Activated CD4-positive, alpha-beta memory T cell treated with anti-CD3 and anti-CD28 coated beads for 36 hours (primary cell): Measurements from ENCODE around the gene ST8SIA5. TPM values are rescaled to one million over a fixed set of nuclear protein-coding genes. Genes with fewer than 3 reads are reported as not detected.

Experiments
- CTCF ChIA-PET: fragments of 350-600 bp; sonication (Branson Sonifier 250); formaldehyde crosslinking; loops from one replicate; lab custom pipeline; 2021; ENCODE audit warnings: antibody characterized with exemption, inconsistent platforms; lab: Charles Lee
- POLR2A ChIA-PET: fragments of 350-600 bp; sonication (Branson Sonifier 250); formaldehyde crosslinking; loops from one replicate; lab custom pipeline; 2021; ENCODE audit warnings: antibody characterized with exemption; lab: Charles Lee
- DNase-seq: peaks from one replicate; pipeline ENCODE4 v3.0.0-alpha.2; 2020
- H3K27ac Mint-ChIP-seq: one replicate; pipeline ENCODE4 v1.8.0; 2021; ENCODE audit warnings: mixed read lengths
- H3K27me3 Mint-ChIP-seq: one replicate; pipeline ENCODE4 v1.8.0; 2021; ENCODE audit warnings: mixed read lengths
- H3K36me3 Mint-ChIP-seq: one replicate; pipeline ENCODE4 v1.8.0; 2021; ENCODE audit warnings: mixed read lengths
- H3K4me1 Mint-ChIP-seq: one replicate; pipeline ENCODE4 v1.8.0; 2021; ENCODE audit warnings: low read depth, mixed read lengths
- H3K4me3 Mint-ChIP-seq: one replicate; pipeline ENCODE4 v1.8.0; 2021; ENCODE audit warnings: mild to moderate bottlenecking, mixed read lengths
- H3K9me3 Mint-ChIP-seq: one replicate; pipeline ENCODE4 v1.8.0; 2021; ENCODE audit warnings: mixed read lengths
- intact Hi-C: fragments of 100-400 bp; cut with micrococcal nuclease; formaldehyde crosslinking; loops from one replicate; pipeline ENCODE4 v1.15.1; 2023
- total RNA-seq, 2 experiments: library from RNA; stranded (reverse); gene quantifications; one replicate each; pipeline ENCODE4 v1.2.3, GENCODE V29; 2021

Gene ST8SIA5
- total RNA-seq, 2 experiments from 2014 or later: not detected

GRCh38 chr18:46657115-46657955, 99.5 kb downstream of the ST8SIA5 start, which contains the start of gene LOXHD1:
LOXHD1 (minus strand) TSS chr18:46657220; CDS start chr18:46657033, 187 bp downstream.
- intact Hi-C loops: loop anchor here (5.0 kb wide), 1 partner anchor 100 kb away; no protein-coding TSS in a partner anchor
- H3K4me1 Mint-ChIP-seq: no peaks in the 10 kb centered on the region

GRCh38 chr18:46656326-46657114, 100.3 kb downstream of the ST8SIA5 start:
- no peaks in the 10 kb centered on the region for H3K36me3 Mint-ChIP-seq
- no peak overlapping the region for H3K4me3 Mint-ChIP-seq
- H3K4me1 Mint-ChIP-seq: no peaks in the 10 kb centered on the region
- DNase-seq: no peak
- intact Hi-C loops: loop anchor here (5.0 kb wide), 1 partner anchor 99 kb away; no protein-coding TSS in a partner anchor
- no peaks in the 10 kb centered on the region for H3K9me3 Mint-ChIP-seq
- POLR2A ChIA-PET: no interaction called here
- H3K27me3 Mint-ChIP-seq: no peaks in the 10 kb centered on the region
- CTCF ChIA-PET: interaction anchor here (1.4 to 9.2 kb wide), 9 partner anchors 22 to 515 kb away, joined by 6 to 135 read pairs (median 14); a partner anchor contains a TSS
- H3K27ac Mint-ChIP-seq: no peak overlapping the region

More at GRCh38 chr18:46657115-46657955, 99.5 kb downstream of the ST8SIA5 start, which contains the start of gene LOXHD1:
- H3K27me3 Mint-ChIP-seq: no peaks in the 10 kb centered on the region
- DNase-seq: no peak
- H3K9me3 Mint-ChIP-seq: no peaks in the 10 kb centered on the region
- H3K27ac Mint-ChIP-seq: no peak within 1 kb of the TSS
- H3K4me3 Mint-ChIP-seq: no peak within 1 kb of the TSS
- CTCF ChIA-PET: interaction anchor here (0.6 to 9.2 kb wide), 60 partner anchors 8 to 995 kb away, joined by 3 to 135 read pairs (median 4); a partner anchor contains a TSS
- no peaks in the 10 kb centered on the region for H3K36me3 Mint-ChIP-seq
- POLR2A ChIA-PET: interaction anchor here (0.7 kb wide), 1 partner anchor 484 kb away, joined by 3 read pairs; no protein-coding TSS in a partner anchor

- POLR2A ChIA-PET: no interaction called here
- Mint-ChIP-seq H3K4me3 (no peak overlapping the region), H3K4me1 (no peaks in the 10 kb centered on the region), H3K9me3 (no peaks in the 10 kb centered on the region), H3K27me3 (peaks cover 2% of the 10 kb centered on the region), H3K36me3 (no peaks in the 10 kb centered on the region), H3K27ac (no peak overlapping the region)
- CTCF ChIA-PET: no interaction called here
- no peak for DNase-seq
- intact Hi-C loops: no loop called here
Observed at GRCh38 chr18:46652372-46652771, 104.5 kb downstream of the ST8SIA5 start.

GRCh38 chr18:46650681-46651080, 106.2 kb downstream of the ST8SIA5 start:
- ChIA-PET CTCF (interaction anchor here (3.8 kb wide), 1 partner anchor 8 kb away, joined by 21 read pairs; no protein-coding TSS in a partner anchor), POLR2A (no interaction called here)
- Mint-ChIP-seq H3K27me3 (peaks cover 2% of the 10 kb centered on the region), H3K4me1 (no peaks in the 10 kb centered on the region), H3K4me3 (no peak overlapping the region), H3K27ac (no peak overlapping the region), H3K36me3 (no peaks in the 10 kb centered on the region), H3K9me3 (no peaks in the 10 kb centered on the region)
- intact Hi-C loops: no loop called here
- DNase-seq: no peak

GRCh38 chr18:46649071-46649862, 107.6 kb downstream of the ST8SIA5 start:
- ChIA-PET CTCF (interaction anchor here (3.8 kb wide), 1 partner anchor 9 kb away, joined by 21 read pairs; no protein-coding TSS in a partner anchor), POLR2A (no interaction called here)
- Mint-ChIP-seq H3K27ac (no peak overlapping the region), H3K4me1 (no peaks in the 10 kb centered on the region), H3K36me3 (no peaks in the 10 kb centered on the region), H3K4me3 (no peak overlapping the region), H3K9me3 (no peaks in the 10 kb centered on the region), H3K27me3 (peaks cover 2% of the 10 kb centered on the region)
- intact Hi-C loops: no loop called here
- no peak for DNase-seq

- H3K27me3 Mint-ChIP-seq: peaks cover 2% of the 10 kb centered on the region
- no peaks in the 10 kb centered on the region for H3K9me3 Mint-ChIP-seq
- ChIA-PET POLR2A (no interaction called here), CTCF (interaction anchor here (1.2 kb wide), 1 partner anchor 12 kb away, joined by 3 read pairs; no protein-coding TSS in a partner anchor)
- no peaks in the 10 kb centered on the region for H3K4me1 Mint-ChIP-seq
- H3K27ac Mint-ChIP-seq: no peak overlapping the region
- H3K36me3 Mint-ChIP-seq: no peaks in the 10 kb centered on the region
- intact Hi-C loops: no loop called here
- H3K4me3 Mint-ChIP-seq: no peak overlapping the region
- no peak for DNase-seq
Observed at GRCh38 chr18:46646468-46646867, 110.4 kb downstream of the ST8SIA5 start.

GRCh38 chr18:46642561-46642960, 114.3 kb downstream of the ST8SIA5 start:
- Mint-ChIP-seq H3K4me3 (no peak overlapping the region), H3K4me1 (no peaks in the 10 kb centered on the region), H3K27me3 (no peaks in the 10 kb centered on the region), H3K36me3 (no peaks in the 10 kb centered on the region), H3K27ac (no peak overlapping the region), H3K9me3 (no peaks in the 10 kb centered on the region)
- ChIA-PET POLR2A (no interaction called here), CTCF (no interaction called here)
- DNase-seq: no peak
- intact Hi-C loops: no loop called here

- CTCF ChIA-PET: interaction anchor here (1.2 kb wide), 1 partner anchor 361 kb away, joined by 4 read pairs; no protein-coding TSS in a partner anchor
- H3K27ac Mint-ChIP-seq: no peak overlapping the region
- no peaks in the 10 kb centered on the region for H3K9me3 Mint-ChIP-seq
- no peaks in the 10 kb centered on the region for H3K27me3 Mint-ChIP-seq
- no peak overlapping the region for H3K4me3 Mint-ChIP-seq
- intact Hi-C loops: no loop called here
- no peak for DNase-seq
- no peaks in the 10 kb centered on the region for H3K4me1 Mint-ChIP-seq
- POLR2A ChIA-PET: no interaction called here
- H3K36me3 Mint-ChIP-seq: no peaks in the 10 kb centered on the region
Observed at GRCh38 chr18:46641917-46642316, 114.9 kb downstream of the ST8SIA5 start.

- intact Hi-C loops: no loop called here
- no peaks in the 10 kb centered on the region for H3K27me3 Mint-ChIP-seq
- H3K9me3 Mint-ChIP-seq: no peaks in the 10 kb centered on the region
- ChIA-PET POLR2A (no interaction called here), CTCF (no interaction called here)
- H3K4me1 Mint-ChIP-seq: no peaks in the 10 kb centered on the region
- no peak for DNase-seq
- no peak overlapping the region for H3K4me3 Mint-ChIP-seq
- no peak overlapping the region for H3K27ac Mint-ChIP-seq
- no peaks in the 10 kb centered on the region for H3K36me3 Mint-ChIP-seq
Observed at GRCh38 chr18:46639386-46639785, 117.5 kb downstream of the ST8SIA5 start.

GRCh38 chr18:46636040-46636630, 120.7 kb downstream of the ST8SIA5 start:
- no peak for DNase-seq
- Mint-ChIP-seq H3K27me3 (peaks cover 6% of the 10 kb centered on the region), H3K9me3 (no peaks in the 10 kb centered on the region), H3K4me1 (no peaks in the 10 kb centered on the region), H3K27ac (no peak overlapping the region), H3K4me3 (no peak overlapping the region), H3K36me3 (no peaks in the 10 kb centered on the region)
- ChIA-PET POLR2A (no interaction called here), CTCF (no interaction called here)
- intact Hi-C loops: no loop called here
